ENCODE measurements around the gene ADARB2.

The ADARB2 gene

DNA sequence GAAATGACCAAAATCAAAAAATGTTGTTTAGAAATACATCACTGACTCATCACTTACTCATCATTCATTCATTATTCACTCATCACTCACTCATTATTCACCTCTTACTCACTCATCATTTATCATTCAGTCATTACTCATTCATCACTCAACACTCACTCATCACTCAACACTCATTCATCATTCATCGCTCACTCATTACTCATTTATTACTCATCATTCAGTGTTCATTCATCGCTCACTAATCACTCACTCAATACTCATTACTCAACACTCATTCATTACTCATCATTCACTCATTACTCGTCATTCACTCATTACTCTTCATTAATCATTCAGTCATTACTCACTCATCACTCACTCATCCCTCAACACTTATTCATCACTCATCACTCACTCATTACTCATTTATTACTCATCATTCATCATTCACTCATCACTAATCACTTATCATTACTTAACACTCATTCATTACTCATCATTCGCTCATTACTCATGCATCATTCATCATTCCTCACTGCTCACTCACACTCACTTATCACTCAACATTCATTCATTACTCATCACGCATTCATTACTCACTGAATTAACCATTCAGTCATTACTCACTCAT lies 238.5 kb downstream of the ADARB2 start:
- Histone ChIP-seq H3K4me2 (no peak overlapping the region), H4K20me1 (ENCODE audit: insufficient read depth) (no peaks in the 10 kb centered on the region), H2AFZ (ENCODE audit: low read depth) (no peak overlapping the region), H3K27ac (no peak overlapping the region), H3K27me3 (ENCODE audit: insufficient read depth, low read depth) (no peaks in the 10 kb centered on the region), H3K9ac (no peak overlapping the region), H3K79me2 (ENCODE audit: insufficient read depth, low read depth) (no peaks in the 10 kb centered on the region), H3K4me3 (IDR thresholded peaks at IDR 0.05; ENCODE audit: insufficient read depth, low read depth, low read length) (no peak overlapping the region), H3K4me1 (ENCODE audit: low read depth, poor library complexity, severe bottlenecking) (no peaks in the 10 kb centered on the region), H3K36me3 (ENCODE audit: insufficient read depth) (no peaks in the 10 kb centered on the region)
- TF ChIP-seq, protein P1, sequence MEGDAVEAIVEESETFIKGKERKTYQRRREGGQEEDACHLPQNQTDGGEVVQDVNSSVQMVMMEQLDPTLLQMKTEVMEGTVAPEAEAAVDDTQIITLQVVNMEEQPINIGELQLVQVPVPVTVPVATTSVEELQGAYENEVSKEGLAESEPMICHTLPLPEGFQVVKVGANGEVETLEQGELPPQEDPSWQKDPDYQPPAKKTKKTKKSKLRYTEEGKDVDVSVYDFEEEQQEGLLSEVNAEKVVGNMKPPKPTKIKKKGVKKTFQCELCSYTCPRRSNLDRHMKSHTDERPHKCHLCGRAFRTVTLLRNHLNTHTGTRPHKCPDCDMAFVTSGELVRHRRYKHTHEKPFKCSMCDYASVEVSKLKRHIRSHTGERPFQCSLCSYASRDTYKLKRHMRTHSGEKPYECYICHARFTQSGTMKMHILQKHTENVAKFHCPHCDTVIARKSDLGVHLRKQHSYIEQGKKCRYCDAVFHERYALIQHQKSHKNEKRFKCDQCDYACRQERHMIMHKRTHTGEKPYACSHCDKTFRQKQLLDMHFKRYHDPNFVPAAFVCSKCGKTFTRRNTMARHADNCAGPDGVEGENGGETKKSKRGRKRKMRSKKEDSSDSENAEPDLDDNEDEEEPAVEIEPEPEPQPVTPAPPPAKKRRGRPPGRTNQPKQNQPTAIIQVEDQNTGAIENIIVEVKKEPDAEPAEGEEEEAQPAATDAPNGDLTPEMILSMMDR (conservative IDR thresholded peaks at IDR 0.05; ENCODE audit: low read depth, low read length) = no peak

DNA sequence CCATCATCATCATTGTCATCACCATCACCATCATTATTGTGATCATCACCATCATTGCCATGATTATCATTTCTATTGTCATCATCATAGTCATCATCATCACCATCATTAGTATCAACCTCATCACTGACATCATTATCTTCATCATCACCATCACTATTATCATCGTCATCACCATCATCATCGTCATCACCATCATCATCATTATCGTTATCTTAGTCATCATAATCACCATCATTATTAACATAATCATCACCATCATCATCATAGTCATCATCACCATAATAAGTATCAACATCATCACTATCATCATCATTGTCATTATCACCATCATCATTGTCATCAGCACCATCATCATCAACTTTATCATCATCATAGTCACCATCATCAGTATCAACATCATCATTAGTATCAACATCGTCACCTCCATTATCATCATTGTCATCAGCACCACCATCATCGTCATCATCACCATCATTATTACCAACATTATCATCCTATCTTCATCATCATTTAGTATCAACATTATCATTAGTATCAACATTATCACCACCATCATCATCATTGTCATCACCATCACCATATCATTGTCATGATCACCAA lies 241.3 kb downstream of the ADARB2 start:
- H3K27me3 ChIP-seq (ENCODE audit: insufficient read depth, low read depth) = no peaks in the 10 kb centered on the region
- H3K36me3 ChIP-seq (ENCODE audit: insufficient read depth) = no peaks in the 10 kb centered on the region
- no peak overlapping the region for H3K9ac ChIP-seq
- TF ChIP-seq, protein P1 (conservative IDR thresholded peaks at IDR 0.05; ENCODE audit: low read depth, low read length) = no peak
- H3K4me1 ChIP-seq (ENCODE audit: low read depth, poor library complexity, severe bottlenecking) = no peaks in the 10 kb centered on the region
- no peak overlapping the region for H3K4me3 ChIP-seq (IDR thresholded peaks at IDR 0.05; ENCODE audit: insufficient read depth, low read depth, low read length)
- H3K4me2 ChIP-seq = no peak overlapping the region
- no peaks in the 10 kb centered on the region for H3K79me2 ChIP-seq (ENCODE audit: insufficient read depth, low read depth)
- H2AFZ ChIP-seq (ENCODE audit: low read depth) = no peak overlapping the region
- no peaks in the 10 kb centered on the region for H4K20me1 ChIP-seq (ENCODE audit: insufficient read depth)
- H3K27ac ChIP-seq = no peak overlapping the region

DNA sequence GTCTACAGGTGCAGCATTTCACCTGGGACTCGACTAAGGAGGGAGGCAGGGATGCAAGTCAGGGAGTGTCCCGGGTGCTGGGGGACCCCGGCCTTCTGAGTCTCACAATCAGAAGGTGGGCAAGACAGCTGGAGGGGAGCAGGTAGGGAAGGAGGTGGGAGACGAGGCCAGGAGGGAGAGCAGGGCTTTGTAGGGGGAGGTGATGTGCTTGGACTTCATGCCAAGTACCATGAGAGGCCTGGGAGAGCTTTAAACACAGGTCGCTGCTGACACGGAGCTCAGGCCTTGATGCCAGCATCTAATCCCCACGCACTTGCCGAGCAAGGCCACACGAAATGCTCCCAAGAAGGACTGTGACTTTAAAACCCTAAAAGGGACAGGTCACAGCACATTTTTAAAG lies 244.7 kb downstream of the ADARB2 start:
- Histone ChIP-seq H3K4me3 (IDR thresholded peaks at IDR 0.05; ENCODE audit: insufficient read depth, low read depth, low read length) (no peak overlapping the region), H3K27ac (no peak overlapping the region), H3K27me3 (ENCODE audit: insufficient read depth, low read depth) (no peaks in the 10 kb centered on the region), H3K79me2 (ENCODE audit: insufficient read depth, low read depth) (no peaks in the 10 kb centered on the region), H3K36me3 (ENCODE audit: insufficient read depth) (no peaks in the 10 kb centered on the region), H3K9ac (no peak overlapping the region), H2AFZ (ENCODE audit: low read depth) (no peak overlapping the region), H3K4me1 (ENCODE audit: low read depth, poor library complexity, severe bottlenecking) (no peaks in the 10 kb centered on the region), H3K4me2 (no peak overlapping the region), H4K20me1 (ENCODE audit: insufficient read depth) (no peaks in the 10 kb centered on the region)
- TF ChIP-seq, protein P1 (conservative IDR thresholded peaks at IDR 0.05; ENCODE audit: low read depth, low read length) = no peak

DNA sequence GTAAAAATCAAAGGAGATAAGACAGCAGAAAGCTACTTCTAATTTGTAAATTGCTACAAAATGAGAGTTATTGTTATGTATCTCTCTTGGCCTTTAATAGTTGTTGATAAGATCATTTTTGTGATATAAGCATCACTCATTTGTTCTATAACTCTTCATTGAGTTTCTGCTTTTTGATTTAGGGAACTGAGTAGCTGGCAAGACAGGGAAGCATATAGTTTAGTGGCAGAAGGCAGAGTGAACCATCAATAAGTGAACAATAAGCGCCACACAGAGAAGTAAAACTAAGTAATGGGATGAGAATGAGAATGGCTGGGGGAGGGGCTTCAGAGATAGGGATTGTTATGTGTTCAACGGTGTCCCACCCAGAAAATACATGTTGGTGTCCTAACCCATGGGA lies 245.4 kb downstream of the ADARB2 start:
- no peak overlapping the region for H3K27ac ChIP-seq
- no peaks in the 10 kb centered on the region for H3K4me1 ChIP-seq (ENCODE audit: low read depth, poor library complexity, severe bottlenecking)

More for the DNA sequence above, 245.4 kb downstream of the ADARB2 start:
- H3K79me2 ChIP-seq (ENCODE audit: insufficient read depth, low read depth) = no peaks in the 10 kb centered on the region
- no peak overlapping the region for H3K9ac ChIP-seq
- TF ChIP-seq, protein P1 (conservative IDR thresholded peaks at IDR 0.05; ENCODE audit: low read depth, low read length) = no peak
- no peak overlapping the region for H2AFZ ChIP-seq (ENCODE audit: low read depth)
- no peaks in the 10 kb centered on the region for H4K20me1 ChIP-seq (ENCODE audit: insufficient read depth)
- H3K27me3 ChIP-seq (ENCODE audit: insufficient read depth, low read depth) = no peaks in the 10 kb centered on the region
- no peak overlapping the region for H3K4me3 ChIP-seq (IDR thresholded peaks at IDR 0.05; ENCODE audit: insufficient read depth, low read depth, low read length)
- no peak overlapping the region for H3K4me2 ChIP-seq
- H3K36me3 ChIP-seq (ENCODE audit: insufficient read depth) = no peaks in the 10 kb centered on the region
